K562 (cell line): ENCODE measurements around the gene UTP14A. TPM values are rescaled to one million over a fixed set of nuclear protein-coding genes. Genes with fewer than 3 reads are reported as not detected.

Experiments used
- FOSL1 ChIP-seq: fragments of 200-800 bp; sonication (Bioruptor generic); conservative IDR thresholded peaks from 2 replicates; pipeline ENCODE4 v1.6.1; 2016; ENCODE audit warnings: missing genetic modification characterization, missing compliant biosample characterization
- KDM5B ChIP-seq: fragments of 200-600 bp; sonication (generic); IDR thresholded peaks from 2 replicates; pipeline ENCODE4 v1.6.1; 2012; ENCODE audit warnings: low read depth, mild to moderate bottlenecking, moderate library complexity, low read length, control low read depth, inconsistent platforms; ENCODE audit not compliant: insufficient replicate concordance
- KLF13 ChIP-seq: fragments of 450-650 bp; IDR thresholded peaks from 2 replicates; pipeline ENCODE4 v1.6.1; 2016; ENCODE audit warnings: missing genetic modification characterization, low read depth, mild to moderate bottlenecking, missing compliant biosample characterization, moderate library complexity, borderline replicate concordance
- MTF1 ChIP-seq: fragments of 250-450 bp; sonication (Bioruptor Pico); IDR thresholded peaks from 2 replicates; pipeline ENCODE4 v1.9.0; 2021; ENCODE audit warnings: moderate library complexity, mild to moderate bottlenecking, inconsistent platforms, borderline replicate concordance
- MYC ChIP-seq, 2 experiments: fragments of 250-450 bp in 1 of 2; sonication (Bioruptor Pico) in 1 of 2; IDR thresholded peaks; 2 replicates each; pipeline versions ENCODE4 v1.5.1 to v1.6.1; 2012 to 2021; ENCODE audit warnings: low read depth in 2 of 2, borderline replicate concordance in 1 of 2, improper control_type of control experiment in 1 of 2, low read length in 1 of 2, mild to moderate bottlenecking in 1 of 2, moderate library complexity in 1 of 2
- SP1 ChIP-seq: sonication (generic); formaldehyde crosslinking; IDR thresholded peaks from 2 replicates; pipeline ENCODE4 v1.8.1; 2022; ENCODE audit warnings: mild to moderate bottlenecking, missing genetic modification reagents
- THRAP3 ChIP-seq: fragments of 450-650 bp; IDR thresholded peaks from 2 replicates; pipeline ENCODE4 v1.6.1; 2016; ENCODE audit warnings: mild to moderate bottlenecking, inconsistent platforms, borderline replicate concordance
- ZNF668 ChIP-seq: fragments of 250-450 bp; sonication (Bioruptor Pico); IDR thresholded peaks from 2 replicates; pipeline ENCODE4 v1.8.0; 2022; ENCODE audit warnings: mild to moderate bottlenecking, inconsistent platforms
- polyA plus RNA-seq, 8 experiments: library from polyadenylated mRNA; depleted of rRNA in 4 of 8; stranded (reverse) in 5 of 8; unstranded in 3 of 8; fragments of >200 nt; fragmentation: Nextera tagmentation in 2 of 8; fragmentation: Illumina TruSeq in 1 of 8; extraction: Ambion mirVana in 2 of 8; extraction: Trizol in 1 of 8; gene quantifications; 2 replicates each; pipeline versions ENCODE4 v1.2.1 to v1.2.3, GENCODE V29; 2011 to 2014; ENCODE audit warnings: inconsistent platforms in 1 of 8, missing spikeins in 1 of 8
- total RNA-seq, 7 experiments: library from RNA; depleted of rRNA in 6 of 7; stranded (reverse); fragments of >200 nt in 6 of 7; fragmentation: Illumina TruSeq in 2 of 7; extraction: Trizol in 2 of 7; gene quantifications; 2 replicates each; pipeline versions ENCODE4 v1.2.1 to v1.2.3, GENCODE V29; 2011 to 2021; ENCODE audit warnings: low replicate concordance in 1 of 7
- TF ChIP-seq, protein P1 (sequence below): fragments of 450-650 bp; formaldehyde crosslinking; IDR thresholded peaks from 2 replicates; pipeline ENCODE4 v1.4.0; 2020; ENCODE audit warnings: mild to moderate bottlenecking, moderate library complexity
- TF ChIP-seq, protein P2 (sequence below): fragments of 450-650 bp; IDR thresholded peaks from 2 replicates; pipeline ENCODE4 v1.6.1; 2016; ENCODE audit warnings: mild to moderate bottlenecking, moderate library complexity
- TF ChIP-seq, protein P3 (sequence below), 2 experiments: fragments of 450-650 bp in 1 of 2; sonication (generic) in 1 of 2; formaldehyde crosslinking in 1 of 2; IDR thresholded peaks in 1 of 2; conservative IDR thresholded peaks in 1 of 2; 2 replicates each; pipeline versions ENCODE4 v1.6.1 to v1.8.1; 2016 to 2023; ENCODE audit warnings: mild to moderate bottlenecking in 2 of 2, moderate library complexity in 2 of 2, inconsistent platforms in 1 of 2, missing genetic modification reagents in 1 of 2

The UTP14A gene
- total and polyA plus RNA-seq, 9 of the 15 experiments (the other 6 are each of a cell fraction or from before 2014, with no cell fraction given) = 30.5 to 91.0 (median 64.1) TPM

DNA sequence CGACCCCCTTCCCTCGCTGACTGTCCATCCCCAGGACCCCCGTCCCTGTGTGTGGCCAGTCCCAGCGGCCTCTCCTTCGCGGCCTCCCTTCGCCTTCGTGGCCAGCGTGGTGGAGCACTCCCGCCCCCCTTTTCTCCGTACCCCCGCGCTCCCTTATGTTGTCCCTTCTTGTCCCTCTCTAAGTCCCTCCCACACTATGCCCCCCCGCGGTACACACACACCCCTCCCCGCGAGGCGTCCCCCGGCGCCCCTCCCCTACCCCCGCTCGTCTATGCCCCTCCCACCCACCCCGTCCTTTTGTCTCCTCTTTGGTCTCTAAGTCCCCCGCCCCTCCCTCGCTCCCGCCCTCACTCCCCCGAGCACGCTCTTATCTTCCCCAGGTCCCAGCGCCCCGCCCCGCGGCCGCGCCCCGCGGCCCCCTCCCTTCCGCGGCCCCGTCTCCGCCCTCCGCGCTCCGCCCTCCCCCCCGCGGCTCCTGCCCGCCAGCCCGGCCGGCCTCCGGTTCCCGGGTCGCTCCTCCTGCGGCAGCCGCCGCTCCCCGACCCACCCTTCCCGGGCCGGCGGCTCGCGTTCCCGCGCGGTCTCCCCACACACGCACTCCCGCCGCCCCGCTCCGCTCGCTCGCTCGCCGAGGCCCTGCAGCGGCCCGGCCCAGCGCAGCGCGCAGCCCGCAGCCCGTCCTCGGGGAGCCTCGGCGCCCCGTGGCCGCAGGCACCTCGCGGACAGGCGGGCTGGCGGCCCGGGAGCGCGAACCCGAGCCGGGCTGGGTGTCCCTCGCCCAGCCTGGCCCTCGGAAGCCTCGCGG is 26.3 kb downstream of the UTP14A start (continued):
- TF ChIP-seq, protein P1, sequence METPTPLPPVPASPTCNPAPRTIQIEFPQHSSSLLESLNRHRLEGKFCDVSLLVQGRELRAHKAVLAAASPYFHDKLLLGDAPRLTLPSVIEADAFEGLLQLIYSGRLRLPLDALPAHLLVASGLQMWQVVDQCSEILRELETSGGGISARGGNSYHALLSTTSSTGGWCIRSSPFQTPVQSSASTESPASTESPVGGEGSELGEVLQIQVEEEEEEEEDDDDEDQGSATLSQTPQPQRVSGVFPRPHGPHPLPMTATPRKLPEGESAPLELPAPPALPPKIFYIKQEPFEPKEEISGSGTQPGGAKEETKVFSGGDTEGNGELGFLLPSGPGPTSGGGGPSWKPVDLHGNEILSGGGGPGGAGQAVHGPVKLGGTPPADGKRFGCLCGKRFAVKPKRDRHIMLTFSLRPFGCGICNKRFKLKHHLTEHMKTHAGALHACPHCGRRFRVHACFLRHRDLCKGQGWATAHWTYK = peak; percentile 51; the same call in 1 of the 2 replicates
- TF ChIP-seq, protein P2, sequence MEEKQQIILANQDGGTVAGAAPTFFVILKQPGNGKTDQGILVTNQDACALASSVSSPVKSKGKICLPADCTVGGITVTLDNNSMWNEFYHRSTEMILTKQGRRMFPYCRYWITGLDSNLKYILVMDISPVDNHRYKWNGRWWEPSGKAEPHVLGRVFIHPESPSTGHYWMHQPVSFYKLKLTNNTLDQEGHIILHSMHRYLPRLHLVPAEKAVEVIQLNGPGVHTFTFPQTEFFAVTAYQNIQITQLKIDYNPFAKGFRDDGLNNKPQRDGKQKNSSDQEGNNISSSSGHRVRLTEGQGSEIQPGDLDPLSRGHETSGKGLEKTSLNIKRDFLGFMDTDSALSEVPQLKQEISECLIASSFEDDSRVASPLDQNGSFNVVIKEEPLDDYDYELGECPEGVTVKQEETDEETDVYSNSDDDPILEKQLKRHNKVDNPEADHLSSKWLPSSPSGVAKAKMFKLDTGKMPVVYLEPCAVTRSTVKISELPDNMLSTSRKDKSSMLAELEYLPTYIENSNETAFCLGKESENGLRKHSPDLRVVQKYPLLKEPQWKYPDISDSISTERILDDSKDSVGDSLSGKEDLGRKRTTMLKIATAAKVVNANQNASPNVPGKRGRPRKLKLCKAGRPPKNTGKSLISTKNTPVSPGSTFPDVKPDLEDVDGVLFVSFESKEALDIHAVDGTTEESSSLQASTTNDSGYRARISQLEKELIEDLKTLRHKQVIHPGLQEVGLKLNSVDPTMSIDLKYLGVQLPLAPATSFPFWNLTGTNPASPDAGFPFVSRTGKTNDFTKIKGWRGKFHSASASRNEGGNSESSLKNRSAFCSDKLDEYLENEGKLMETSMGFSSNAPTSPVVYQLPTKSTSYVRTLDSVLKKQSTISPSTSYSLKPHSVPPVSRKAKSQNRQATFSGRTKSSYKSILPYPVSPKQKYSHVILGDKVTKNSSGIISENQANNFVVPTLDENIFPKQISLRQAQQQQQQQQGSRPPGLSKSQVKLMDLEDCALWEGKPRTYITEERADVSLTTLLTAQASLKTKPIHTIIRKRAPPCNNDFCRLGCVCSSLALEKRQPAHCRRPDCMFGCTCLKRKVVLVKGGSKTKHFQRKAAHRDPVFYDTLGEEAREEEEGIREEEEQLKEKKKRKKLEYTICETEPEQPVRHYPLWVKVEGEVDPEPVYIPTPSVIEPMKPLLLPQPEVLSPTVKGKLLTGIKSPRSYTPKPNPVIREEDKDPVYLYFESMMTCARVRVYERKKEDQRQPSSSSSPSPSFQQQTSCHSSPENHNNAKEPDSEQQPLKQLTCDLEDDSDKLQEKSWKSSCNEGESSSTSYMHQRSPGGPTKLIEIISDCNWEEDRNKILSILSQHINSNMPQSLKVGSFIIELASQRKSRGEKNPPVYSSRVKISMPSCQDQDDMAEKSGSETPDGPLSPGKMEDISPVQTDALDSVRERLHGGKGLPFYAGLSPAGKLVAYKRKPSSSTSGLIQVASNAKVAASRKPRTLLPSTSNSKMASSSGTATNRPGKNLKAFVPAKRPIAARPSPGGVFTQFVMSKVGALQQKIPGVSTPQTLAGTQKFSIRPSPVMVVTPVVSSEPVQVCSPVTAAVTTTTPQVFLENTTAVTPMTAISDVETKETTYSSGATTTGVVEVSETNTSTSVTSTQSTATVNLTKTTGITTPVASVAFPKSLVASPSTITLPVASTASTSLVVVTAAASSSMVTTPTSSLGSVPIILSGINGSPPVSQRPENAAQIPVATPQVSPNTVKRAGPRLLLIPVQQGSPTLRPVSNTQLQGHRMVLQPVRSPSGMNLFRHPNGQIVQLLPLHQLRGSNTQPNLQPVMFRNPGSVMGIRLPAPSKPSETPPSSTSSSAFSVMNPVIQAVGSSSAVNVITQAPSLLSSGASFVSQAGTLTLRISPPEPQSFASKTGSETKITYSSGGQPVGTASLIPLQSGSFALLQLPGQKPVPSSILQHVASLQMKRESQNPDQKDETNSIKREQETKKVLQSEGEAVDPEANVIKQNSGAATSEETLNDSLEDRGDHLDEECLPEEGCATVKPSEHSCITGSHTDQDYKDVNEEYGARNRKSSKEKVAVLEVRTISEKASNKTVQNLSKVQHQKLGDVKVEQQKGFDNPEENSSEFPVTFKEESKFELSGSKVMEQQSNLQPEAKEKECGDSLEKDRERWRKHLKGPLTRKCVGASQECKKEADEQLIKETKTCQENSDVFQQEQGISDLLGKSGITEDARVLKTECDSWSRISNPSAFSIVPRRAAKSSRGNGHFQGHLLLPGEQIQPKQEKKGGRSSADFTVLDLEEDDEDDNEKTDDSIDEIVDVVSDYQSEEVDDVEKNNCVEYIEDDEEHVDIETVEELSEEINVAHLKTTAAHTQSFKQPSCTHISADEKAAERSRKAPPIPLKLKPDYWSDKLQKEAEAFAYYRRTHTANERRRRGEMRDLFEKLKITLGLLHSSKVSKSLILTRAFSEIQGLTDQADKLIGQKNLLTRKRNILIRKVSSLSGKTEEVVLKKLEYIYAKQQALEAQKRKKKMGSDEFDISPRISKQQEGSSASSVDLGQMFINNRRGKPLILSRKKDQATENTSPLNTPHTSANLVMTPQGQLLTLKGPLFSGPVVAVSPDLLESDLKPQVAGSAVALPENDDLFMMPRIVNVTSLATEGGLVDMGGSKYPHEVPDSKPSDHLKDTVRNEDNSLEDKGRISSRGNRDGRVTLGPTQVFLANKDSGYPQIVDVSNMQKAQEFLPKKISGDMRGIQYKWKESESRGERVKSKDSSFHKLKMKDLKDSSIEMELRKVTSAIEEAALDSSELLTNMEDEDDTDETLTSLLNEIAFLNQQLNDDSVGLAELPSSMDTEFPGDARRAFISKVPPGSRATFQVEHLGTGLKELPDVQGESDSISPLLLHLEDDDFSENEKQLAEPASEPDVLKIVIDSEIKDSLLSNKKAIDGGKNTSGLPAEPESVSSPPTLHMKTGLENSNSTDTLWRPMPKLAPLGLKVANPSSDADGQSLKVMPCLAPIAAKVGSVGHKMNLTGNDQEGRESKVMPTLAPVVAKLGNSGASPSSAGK = peak; percentile 31; the same call in 1 of the 2 replicates
- TF ChIP-seq MTF1 (CRISPR knock-in tag) (no peak), KDM5B (peak; percentile 24), KLF13 (tag) (no peak), THRAP3 (no peak), FOSL1 (tag) (0 out of 2 replicates have a peak, but pooled peaks have one; percentile 40), SP1 (CRISPR knock-in tag) (peak; percentile 17; the same call in 1 of the 2 replicates), ZNF668 (CRISPR knock-in tag) (no peak), MYC (IDR thresholded peaks at IDR 0.05; ENCODE audit: low read depth, low read length) (no peak), MYC (CRISPR knock-in tag; IDR thresholded peaks at IDR 0.05; ENCODE audit: borderline replicate concordance, low read depth) (0 out of 2 replicates have a peak, but pooled peaks have one; percentile 5)
- TF ChIP-seq, protein P3, sequence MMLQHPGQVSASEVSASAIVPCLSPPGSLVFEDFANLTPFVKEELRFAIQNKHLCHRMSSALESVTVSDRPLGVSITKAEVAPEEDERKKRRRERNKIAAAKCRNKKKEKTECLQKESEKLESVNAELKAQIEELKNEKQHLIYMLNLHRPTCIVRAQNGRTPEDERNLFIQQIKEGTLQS (IDR thresholded peaks at IDR 0.05) = no peak
- TF ChIP-seq, protein P3 (CRISPR knock-in tag; conservative IDR thresholded peaks at IDR 0.05) = no peak
